Neural crest cell (in vitro differentiated cells): Measurements from ENCODE around the gene RNLS. TPM values are rescaled to one million over a fixed set of nuclear protein-coding genes. Genes with fewer than 3 reads are reported as not detected.

Experiments used
- DNase-seq: peaks from one replicate; pipeline ENCODE4 v3.0.0; 2021; ENCODE audit warnings: low read depth, mixed read lengths, low spot score
- H3K27ac Mint-ChIP-seq: one replicate; pipeline ENCODE4 v1.8.0; 2021; ENCODE audit warnings: mild to moderate bottlenecking, mixed read lengths; ENCODE audit not compliant: unreplicated experiment
- H3K27me3 Mint-ChIP-seq: 2 replicates; pipeline ENCODE4 v1.8.0; 2021; ENCODE audit warnings: low read depth, mild to moderate bottlenecking, mixed read lengths
- H3K36me3 Mint-ChIP-seq: 2 replicates; pipeline ENCODE4 v1.8.0; 2021; ENCODE audit warnings: low read depth, mild to moderate bottlenecking, mixed read lengths
- H3K4me1 Mint-ChIP-seq: 2 replicates; pipeline ENCODE4 v1.8.0; 2021; ENCODE audit warnings: mixed read lengths
- H3K4me3 Mint-ChIP-seq: one replicate; pipeline ENCODE4 v1.8.0; 2021; ENCODE audit warnings: mild to moderate bottlenecking, mixed read lengths
- H3K9me3 Mint-ChIP-seq: 2 replicates; pipeline ENCODE4 v1.8.0; 2021; ENCODE audit warnings: mixed read lengths
- CTCF ChIP-seq: fragments of 200-600 bp; sonication (generic); conservative IDR thresholded peaks from 2 replicates; pipeline ENCODE4 v1.5.0; 2021; ENCODE audit warnings: antibody characterized with exemption, mild to moderate bottlenecking
- total RNA-seq: library from RNA; stranded (reverse); gene quantifications from 2 replicates; pipeline ENCODE4 v1.2.1, GENCODE V29; 2021

The RNLS gene
- total RNA-seq, 1 donor from 2014 or later = 3.3 TPM

- Mint-ChIP-seq H3K27me3 (no peaks in the 10 kb centered on the region), H3K9me3 (no peaks in the 10 kb centered on the region), H3K4me3 (no peak overlapping the region), H3K36me3 (no peaks in the 10 kb centered on the region), H3K27ac (no peak overlapping the region), H3K4me1 (no peaks in the 10 kb centered on the region)
- TF ChIP-seq CTCF = no peak
- DNase-seq = no peak
Measured at GRCh38 chr10:88617772-88618300, 34.7 kb upstream of the RNLS start.

GRCh38 chr10:88616250-88616977 lies 33.3 kb upstream of the RNLS start:
- no peak for DNase-seq
- H3K36me3 Mint-ChIP-seq = no peaks in the 10 kb centered on the region
- H3K4me3 Mint-ChIP-seq = no peak overlapping the region
- no peaks in the 10 kb centered on the region for H3K27me3 Mint-ChIP-seq
- H3K27ac Mint-ChIP-seq = no peak overlapping the region
- no peaks in the 10 kb centered on the region for H3K4me1 Mint-ChIP-seq
- TF ChIP-seq CTCF = no peak
- H3K9me3 Mint-ChIP-seq = no peaks in the 10 kb centered on the region

GRCh38 chr10:88608780-88609179 lies 25.7 kb upstream of the RNLS start:
- no peak for DNase-seq
- Mint-ChIP-seq H3K27me3 (no peaks in the 10 kb centered on the region), H3K9me3 (no peaks in the 10 kb centered on the region), H3K4me3 (no peak overlapping the region), H3K4me1 (no peaks in the 10 kb centered on the region), H3K27ac (no peak overlapping the region), H3K36me3 (no peaks in the 10 kb centered on the region)
- no peak for TF ChIP-seq CTCF

GRCh38 chr10:88608052-88608732 lies 25.1 kb upstream of the RNLS start:
- H3K36me3 Mint-ChIP-seq = no peaks in the 10 kb centered on the region
- H3K9me3 Mint-ChIP-seq = no peaks in the 10 kb centered on the region
- no peak overlapping the region for H3K4me3 Mint-ChIP-seq
- no peak overlapping the region for H3K27ac Mint-ChIP-seq
- H3K27me3 Mint-ChIP-seq = no peaks in the 10 kb centered on the region
- H3K4me1 Mint-ChIP-seq = no peaks in the 10 kb centered on the region
- DNase-seq = no peak
- TF ChIP-seq CTCF = no peak

GRCh38 chr10:88598055-88598454 lies 14.9 kb upstream of the RNLS start:
- Mint-ChIP-seq H3K27ac (no peak overlapping the region), H3K9me3 (no peaks in the 10 kb centered on the region), H3K27me3 (no peaks in the 10 kb centered on the region), H3K4me3 (no peak overlapping the region), H3K4me1 (no peaks in the 10 kb centered on the region), H3K36me3 (no peaks in the 10 kb centered on the region)
- TF ChIP-seq CTCF = no peak
- no peak for DNase-seq
